Measurements from ENCODE around the gene SLITRK6. TPM values are rescaled to one million over a fixed set of nuclear protein-coding genes. Genes with fewer than 3 reads are reported as not detected.
A peak's percentile ranks its signal among the peaks of the same experiment; 100 is the strongest.

SLITRK6 gene, protein sequence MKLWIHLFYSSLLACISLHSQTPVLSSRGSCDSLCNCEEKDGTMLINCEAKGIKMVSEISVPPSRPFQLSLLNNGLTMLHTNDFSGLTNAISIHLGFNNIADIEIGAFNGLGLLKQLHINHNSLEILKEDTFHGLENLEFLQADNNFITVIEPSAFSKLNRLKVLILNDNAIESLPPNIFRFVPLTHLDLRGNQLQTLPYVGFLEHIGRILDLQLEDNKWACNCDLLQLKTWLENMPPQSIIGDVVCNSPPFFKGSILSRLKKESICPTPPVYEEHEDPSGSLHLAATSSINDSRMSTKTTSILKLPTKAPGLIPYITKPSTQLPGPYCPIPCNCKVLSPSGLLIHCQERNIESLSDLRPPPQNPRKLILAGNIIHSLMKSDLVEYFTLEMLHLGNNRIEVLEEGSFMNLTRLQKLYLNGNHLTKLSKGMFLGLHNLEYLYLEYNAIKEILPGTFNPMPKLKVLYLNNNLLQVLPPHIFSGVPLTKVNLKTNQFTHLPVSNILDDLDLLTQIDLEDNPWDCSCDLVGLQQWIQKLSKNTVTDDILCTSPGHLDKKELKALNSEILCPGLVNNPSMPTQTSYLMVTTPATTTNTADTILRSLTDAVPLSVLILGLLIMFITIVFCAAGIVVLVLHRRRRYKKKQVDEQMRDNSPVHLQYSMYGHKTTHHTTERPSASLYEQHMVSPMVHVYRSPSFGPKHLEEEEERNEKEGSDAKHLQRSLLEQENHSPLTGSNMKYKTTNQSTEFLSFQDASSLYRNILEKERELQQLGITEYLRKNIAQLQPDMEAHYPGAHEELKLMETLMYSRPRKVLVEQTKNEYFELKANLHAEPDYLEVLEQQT
- 27.8 and 28.6 TPM in 2 replicates for polyA plus RNA-seq
- 148 and 167 TPM in 2 replicates for polyA minus RNA-seq

DNA sequence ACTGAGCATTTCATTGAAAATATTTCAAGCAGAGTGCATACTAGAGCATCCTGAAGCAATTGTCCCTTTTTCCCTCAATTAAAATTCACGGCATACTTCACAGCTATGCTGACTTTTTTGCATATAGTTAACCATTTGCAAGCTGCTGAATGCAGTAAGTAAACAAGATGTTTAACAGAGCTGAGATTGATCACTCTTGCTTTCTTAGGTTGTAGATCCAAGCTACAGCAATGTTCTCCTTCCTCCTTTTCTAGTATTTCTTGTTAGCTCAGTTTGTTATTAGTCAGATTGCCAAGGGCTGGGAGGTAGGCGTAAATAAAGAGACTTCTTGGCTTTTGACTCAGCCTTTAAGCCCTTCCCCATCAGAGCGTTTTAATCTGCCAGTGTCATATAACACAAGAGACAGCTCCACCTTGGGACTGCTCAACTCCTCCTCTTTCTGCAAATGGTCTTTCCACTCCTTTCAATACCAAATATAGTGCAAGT, at the start of gene SLITRK6:
Gene SLITRK6, minus strand, starts transcription at position 323 of the 486 bp plus-strand sequence. CDS start 2,911 bp downstream, outside the sequence.
- Histone ChIP-seq H3K9ac (ENCODE audit: low read length) (peak within 1 kb of the TSS; percentile 67), H3K27ac (ENCODE audit: low read length) (peak within 1 kb of the TSS; percentile 81), H3K27me3 (ENCODE audit: insufficient read depth, low read depth, low read length) (no peaks in the 10 kb centered on the region), H3K9me2 (ENCODE audit: insufficient read depth, low read length) (no peaks in the 10 kb centered on the region), H4K20me1 (ENCODE audit: insufficient read depth) (no peaks in the 10 kb centered on the region), H3K79me2 (replicated peaks; ENCODE audit: insufficient read depth, low read length) (peaks cover 51% of the 10 kb centered on the region), H3K9me3 (ENCODE audit: low read length) (peaks cover 5% of the 10 kb centered on the region), H3K4me2 (ENCODE audit: low read length) (peak within 1 kb of the TSS; percentile 64), H2AFZ (ENCODE audit: low read depth, low read length) (no peak within 1 kb of the TSS), H3K4me3 (ENCODE audit: low read length) (peak within 1 kb of the TSS; percentile 66), H3F3A (ENCODE audit: insufficient read depth, low read length, poor library complexity, severe bottlenecking) (peaks cover 8% of the 10 kb centered on the region), H3K36me3 (ENCODE audit: insufficient read depth, low read length) (peaks cover 14% of the 10 kb centered on the region)
- TF ChIP-seq EP300 (conservative IDR thresholded peaks at IDR 0.05; ENCODE audit: poor library complexity, severe bottlenecking) (no peak), TAF1 (IDR thresholded peaks at IDR 0.05; ENCODE audit: low read depth) (no peak), MXI1 (conservative IDR thresholded peaks at IDR 0.05; ENCODE audit: poor library complexity, severe bottlenecking) (no peak), SMC3 (conservative IDR thresholded peaks at IDR 0.05; ENCODE audit: poor library complexity) (peak; percentile 71), EZH2 (IDR thresholded peaks at IDR 0.05; ENCODE audit: borderline replicate concordance, insufficient read depth, low read length, poor library complexity, severe bottlenecking) (no peak), POLR2AphosphoS5 (IDR thresholded peaks at IDR 0.05) (peak; percentile 49), RAD21 (conservative IDR thresholded peaks at IDR 0.05) (peak; percentile 73)
- TF ChIP-seq, protein P1, sequence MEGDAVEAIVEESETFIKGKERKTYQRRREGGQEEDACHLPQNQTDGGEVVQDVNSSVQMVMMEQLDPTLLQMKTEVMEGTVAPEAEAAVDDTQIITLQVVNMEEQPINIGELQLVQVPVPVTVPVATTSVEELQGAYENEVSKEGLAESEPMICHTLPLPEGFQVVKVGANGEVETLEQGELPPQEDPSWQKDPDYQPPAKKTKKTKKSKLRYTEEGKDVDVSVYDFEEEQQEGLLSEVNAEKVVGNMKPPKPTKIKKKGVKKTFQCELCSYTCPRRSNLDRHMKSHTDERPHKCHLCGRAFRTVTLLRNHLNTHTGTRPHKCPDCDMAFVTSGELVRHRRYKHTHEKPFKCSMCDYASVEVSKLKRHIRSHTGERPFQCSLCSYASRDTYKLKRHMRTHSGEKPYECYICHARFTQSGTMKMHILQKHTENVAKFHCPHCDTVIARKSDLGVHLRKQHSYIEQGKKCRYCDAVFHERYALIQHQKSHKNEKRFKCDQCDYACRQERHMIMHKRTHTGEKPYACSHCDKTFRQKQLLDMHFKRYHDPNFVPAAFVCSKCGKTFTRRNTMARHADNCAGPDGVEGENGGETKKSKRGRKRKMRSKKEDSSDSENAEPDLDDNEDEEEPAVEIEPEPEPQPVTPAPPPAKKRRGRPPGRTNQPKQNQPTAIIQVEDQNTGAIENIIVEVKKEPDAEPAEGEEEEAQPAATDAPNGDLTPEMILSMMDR (IDR thresholded peaks at IDR 0.05; ENCODE audit: poor library complexity, severe bottlenecking), result peak; percentile 63
- TF ChIP-seq, protein P2, sequence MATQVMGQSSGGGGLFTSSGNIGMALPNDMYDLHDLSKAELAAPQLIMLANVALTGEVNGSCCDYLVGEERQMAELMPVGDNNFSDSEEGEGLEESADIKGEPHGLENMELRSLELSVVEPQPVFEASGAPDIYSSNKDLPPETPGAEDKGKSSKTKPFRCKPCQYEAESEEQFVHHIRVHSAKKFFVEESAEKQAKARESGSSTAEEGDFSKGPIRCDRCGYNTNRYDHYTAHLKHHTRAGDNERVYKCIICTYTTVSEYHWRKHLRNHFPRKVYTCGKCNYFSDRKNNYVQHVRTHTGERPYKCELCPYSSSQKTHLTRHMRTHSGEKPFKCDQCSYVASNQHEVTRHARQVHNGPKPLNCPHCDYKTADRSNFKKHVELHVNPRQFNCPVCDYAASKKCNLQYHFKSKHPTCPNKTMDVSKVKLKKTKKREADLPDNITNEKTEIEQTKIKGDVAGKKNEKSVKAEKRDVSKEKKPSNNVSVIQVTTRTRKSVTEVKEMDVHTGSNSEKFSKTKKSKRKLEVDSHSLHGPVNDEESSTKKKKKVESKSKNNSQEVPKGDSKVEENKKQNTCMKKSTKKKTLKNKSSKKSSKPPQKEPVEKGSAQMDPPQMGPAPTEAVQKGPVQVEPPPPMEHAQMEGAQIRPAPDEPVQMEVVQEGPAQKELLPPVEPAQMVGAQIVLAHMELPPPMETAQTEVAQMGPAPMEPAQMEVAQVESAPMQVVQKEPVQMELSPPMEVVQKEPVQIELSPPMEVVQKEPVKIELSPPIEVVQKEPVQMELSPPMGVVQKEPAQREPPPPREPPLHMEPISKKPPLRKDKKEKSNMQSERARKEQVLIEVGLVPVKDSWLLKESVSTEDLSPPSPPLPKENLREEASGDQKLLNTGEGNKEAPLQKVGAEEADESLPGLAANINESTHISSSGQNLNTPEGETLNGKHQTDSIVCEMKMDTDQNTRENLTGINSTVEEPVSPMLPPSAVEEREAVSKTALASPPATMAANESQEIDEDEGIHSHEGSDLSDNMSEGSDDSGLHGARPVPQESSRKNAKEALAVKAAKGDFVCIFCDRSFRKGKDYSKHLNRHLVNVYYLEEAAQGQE (IDR thresholded peaks at IDR 0.05; ENCODE audit: borderline replicate concordance), result no peak

DNA sequence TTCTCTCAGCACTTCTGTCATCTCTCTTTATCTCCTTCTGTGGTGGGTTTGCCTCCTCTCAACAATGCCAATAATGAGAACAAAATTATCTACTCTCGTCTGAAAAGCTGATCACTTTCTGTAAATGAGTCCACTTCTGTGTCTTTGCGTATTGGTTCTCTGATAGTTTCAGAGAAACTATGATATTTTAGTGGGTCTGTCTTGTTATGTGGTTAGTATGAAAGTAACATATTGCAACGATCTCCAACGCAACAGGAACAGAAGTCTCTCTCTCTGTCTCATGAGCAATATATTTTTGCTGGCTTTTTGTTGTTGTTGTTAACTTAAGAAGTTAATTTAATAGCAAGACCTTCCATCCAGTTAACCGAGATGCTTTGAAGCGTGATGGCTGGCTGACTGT, 47.8 kb upstream of the SLITRK6 start:
- Histone ChIP-seq H3K27me3 (ENCODE audit: insufficient read depth, low read depth, low read length) (no peaks in the 10 kb centered on the region), H3K4me3 (ENCODE audit: low read length) (no peak overlapping the region), H3K9me2 (ENCODE audit: insufficient read depth, low read length) (no peaks in the 10 kb centered on the region), H3K27ac (ENCODE audit: low read length) (no peak overlapping the region), H3K79me2 (replicated peaks; ENCODE audit: insufficient read depth, low read length) (no peaks in the 10 kb centered on the region), H2AFZ (ENCODE audit: low read depth, low read length) (no peak overlapping the region), H3K9me3 (ENCODE audit: low read length) (no peaks in the 10 kb centered on the region), H3F3A (ENCODE audit: insufficient read depth, low read length, poor library complexity, severe bottlenecking) (no peaks in the 10 kb centered on the region), H3K36me3 (ENCODE audit: insufficient read depth, low read length) (no peaks in the 10 kb centered on the region), H3K9ac (ENCODE audit: low read length) (no peak overlapping the region), H3K4me2 (ENCODE audit: low read length) (no peak overlapping the region), H4K20me1 (ENCODE audit: insufficient read depth) (no peaks in the 10 kb centered on the region)
- TF ChIP-seq, protein P1 (IDR thresholded peaks at IDR 0.05; ENCODE audit: poor library complexity, severe bottlenecking), result no peak
- no peak for TF ChIP-seq TAF1 (IDR thresholded peaks at IDR 0.05; ENCODE audit: low read depth)
- TF ChIP-seq EZH2 (IDR thresholded peaks at IDR 0.05; ENCODE audit: borderline replicate concordance, insufficient read depth, low read length, poor library complexity, severe bottlenecking), result no peak
- no peak for TF ChIP-seq SMC3 (conservative IDR thresholded peaks at IDR 0.05; ENCODE audit: poor library complexity)
- no peak for TF ChIP-seq POLR2AphosphoS5 (IDR thresholded peaks at IDR 0.05)
- no peak for TF ChIP-seq EP300 (conservative IDR thresholded peaks at IDR 0.05; ENCODE audit: poor library complexity, severe bottlenecking)
- no peak for TF ChIP-seq MXI1 (conservative IDR thresholded peaks at IDR 0.05; ENCODE audit: poor library complexity, severe bottlenecking)

All from neural cell (in vitro differentiated cells).